Fibroblast of skin of scalp (primary cell): Measurements from ENCODE around the gene THRSP.

ENCODE experiments used
- DNase-seq: peaks from one replicate; pipeline ENCODE4 v3.0.0-alpha.2; 2013

Gene THRSP

DNA sequence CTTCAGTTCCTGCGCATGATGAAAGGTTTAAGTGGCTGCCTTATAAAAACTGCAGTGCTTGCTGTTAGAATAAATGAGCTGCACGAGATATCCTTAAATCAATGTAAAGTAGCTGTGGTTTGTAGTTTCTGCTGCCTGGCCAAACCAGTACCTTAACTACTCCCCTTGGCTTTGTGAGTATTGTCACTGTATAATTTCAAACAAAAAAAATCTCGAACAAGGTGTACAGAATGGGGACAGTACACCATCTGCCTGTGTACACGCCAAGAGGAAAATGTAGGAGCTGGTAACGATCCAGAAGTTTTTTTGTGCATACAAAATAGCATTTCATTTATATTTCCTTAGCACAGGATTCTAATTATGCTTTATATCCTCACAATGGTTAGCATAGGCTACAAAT, 36.6 kb downstream of the THRSP start:
- DNase-seq: no peak

DNA sequence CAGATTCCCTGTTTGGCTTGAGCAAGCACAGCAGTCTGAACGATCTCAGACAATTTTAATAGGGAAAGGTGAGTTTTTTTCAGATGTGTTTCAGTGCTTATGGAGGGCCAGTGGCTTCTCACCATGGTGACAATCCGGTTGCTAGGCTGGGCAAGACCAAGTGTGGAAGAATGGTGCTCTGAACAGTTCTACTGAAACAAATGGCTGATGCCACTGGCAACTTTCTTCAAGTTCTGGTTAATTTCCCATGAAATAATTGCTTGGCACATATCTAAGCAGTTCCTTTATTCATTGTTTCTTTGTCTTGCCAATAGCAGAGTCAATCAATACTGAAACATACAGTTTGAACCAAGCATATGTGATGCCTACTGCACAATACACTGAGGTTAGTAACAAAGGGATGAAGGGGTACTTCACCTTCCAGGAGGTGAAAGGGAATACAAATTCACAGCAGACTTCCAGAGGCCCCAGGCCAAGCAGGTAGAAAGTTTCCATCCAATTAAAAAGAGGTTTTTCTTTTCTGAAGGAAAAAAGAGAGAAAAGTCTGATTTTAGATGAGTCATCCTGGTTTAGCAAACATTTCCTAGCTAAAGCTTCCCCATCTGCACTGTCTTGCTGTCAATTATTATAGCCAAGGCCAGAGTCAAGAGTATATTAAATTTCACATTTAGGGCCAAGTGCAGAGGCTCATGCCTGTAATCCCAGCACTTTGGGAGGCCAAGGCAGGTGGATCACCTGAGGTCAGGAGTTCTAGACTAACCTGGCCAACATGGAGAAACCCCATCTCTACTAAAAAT, 37.2 kb downstream of the THRSP start:
- DNase-seq: no peak

DNA sequence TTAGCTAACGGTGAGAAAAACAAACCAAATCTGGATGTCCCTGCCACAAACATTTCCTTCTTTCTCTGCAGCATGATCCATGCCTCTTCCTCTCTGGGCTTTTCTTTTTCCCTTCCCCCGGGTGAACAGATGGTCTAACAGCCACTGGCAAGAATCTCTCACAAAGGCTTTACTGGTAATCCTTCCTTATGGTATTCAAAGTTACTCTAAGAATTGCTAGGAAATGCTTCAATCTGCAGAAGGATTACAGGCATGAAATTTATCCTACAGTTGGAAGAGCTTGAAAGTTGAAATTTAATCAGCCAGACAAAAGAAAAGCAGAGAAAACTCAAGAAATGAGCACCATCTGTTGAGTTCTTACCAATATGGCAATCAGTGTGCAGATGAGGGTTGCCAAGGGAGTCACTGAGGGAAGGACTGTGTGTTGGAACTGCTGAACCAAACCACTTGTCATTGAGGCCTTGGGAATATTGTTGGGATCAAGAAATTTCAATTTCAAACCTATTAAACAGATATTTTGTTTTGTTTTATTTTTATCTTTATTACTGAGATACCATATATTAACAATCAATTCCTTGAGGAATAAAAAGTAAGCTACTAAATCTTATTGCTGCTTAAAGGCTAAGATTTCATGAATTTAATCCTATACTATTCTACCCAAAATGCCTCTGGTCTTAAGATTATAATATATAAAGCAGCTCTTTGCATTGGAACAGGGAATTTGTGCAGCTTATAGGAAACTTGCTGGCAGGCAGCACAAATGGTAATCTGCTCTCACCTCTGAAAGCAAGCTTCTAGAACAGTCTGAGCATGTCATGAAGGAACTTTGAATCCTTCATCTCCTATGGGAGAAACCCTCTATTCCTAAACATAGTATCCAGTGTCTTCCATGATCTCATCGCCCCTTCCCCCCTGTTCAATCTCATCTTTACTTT, 45.7 kb downstream of the THRSP start:
- DNase-seq: no peak

DNA sequence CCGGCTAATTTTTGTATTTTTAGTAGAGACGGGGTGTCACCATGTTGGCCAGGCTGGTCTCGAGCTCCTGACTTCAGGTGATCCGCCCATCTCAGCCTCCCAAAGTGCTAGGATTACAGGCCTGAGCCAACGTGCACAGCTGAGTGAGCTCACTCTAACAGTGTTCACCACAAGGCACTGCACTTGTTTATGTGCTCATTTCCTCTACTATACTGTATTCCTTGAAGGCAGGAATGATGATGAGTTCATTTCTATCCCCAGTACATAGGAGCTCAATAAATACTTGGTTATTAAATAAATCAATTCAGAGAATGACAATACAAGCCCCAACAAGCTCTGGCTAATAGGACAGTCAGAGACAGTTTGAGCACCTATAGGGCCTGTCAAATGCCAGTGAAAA, 46.7 kb downstream of the THRSP start:
- no peak for DNase-seq

DNA sequence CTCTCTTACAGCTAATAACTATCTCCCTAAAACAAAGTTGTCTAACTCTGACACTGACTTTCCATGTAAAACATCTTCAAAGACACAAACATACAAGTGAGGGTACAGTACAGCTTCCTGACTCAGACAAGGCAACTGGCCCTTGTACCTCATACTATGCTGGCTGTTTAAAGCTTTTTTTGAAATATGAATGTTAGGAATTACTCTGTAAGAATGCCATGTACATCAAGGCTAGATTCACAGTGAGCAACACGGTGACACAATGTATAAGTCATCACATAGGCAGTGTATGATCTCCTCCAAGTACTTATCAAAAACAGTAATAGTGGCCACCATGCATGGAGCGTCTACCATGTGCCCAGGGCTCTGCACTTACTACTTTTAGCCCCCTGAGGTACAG, 47.2 kb downstream of the THRSP start:
- peak; percentile 2 for DNase-seq

DNA sequence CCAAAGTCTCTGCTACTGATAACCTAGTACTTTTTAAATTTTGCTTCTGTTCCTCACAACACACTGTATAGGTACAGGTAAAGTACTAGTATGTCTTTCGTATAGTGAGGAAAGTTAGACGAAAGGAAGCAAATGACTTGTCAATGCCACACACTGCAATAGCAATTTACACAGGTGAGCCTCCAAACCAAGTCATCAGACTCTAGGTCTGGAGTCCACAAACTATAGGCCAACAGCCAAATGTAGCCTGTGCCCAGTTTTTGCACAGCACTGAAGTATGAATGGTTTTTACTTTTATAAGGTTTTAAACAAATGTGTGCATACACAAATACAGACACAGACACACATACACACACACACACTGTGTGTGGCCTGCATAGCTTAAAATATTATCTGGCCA, 47.6 kb downstream of the THRSP start:
- no peak for DNase-seq

DNA sequence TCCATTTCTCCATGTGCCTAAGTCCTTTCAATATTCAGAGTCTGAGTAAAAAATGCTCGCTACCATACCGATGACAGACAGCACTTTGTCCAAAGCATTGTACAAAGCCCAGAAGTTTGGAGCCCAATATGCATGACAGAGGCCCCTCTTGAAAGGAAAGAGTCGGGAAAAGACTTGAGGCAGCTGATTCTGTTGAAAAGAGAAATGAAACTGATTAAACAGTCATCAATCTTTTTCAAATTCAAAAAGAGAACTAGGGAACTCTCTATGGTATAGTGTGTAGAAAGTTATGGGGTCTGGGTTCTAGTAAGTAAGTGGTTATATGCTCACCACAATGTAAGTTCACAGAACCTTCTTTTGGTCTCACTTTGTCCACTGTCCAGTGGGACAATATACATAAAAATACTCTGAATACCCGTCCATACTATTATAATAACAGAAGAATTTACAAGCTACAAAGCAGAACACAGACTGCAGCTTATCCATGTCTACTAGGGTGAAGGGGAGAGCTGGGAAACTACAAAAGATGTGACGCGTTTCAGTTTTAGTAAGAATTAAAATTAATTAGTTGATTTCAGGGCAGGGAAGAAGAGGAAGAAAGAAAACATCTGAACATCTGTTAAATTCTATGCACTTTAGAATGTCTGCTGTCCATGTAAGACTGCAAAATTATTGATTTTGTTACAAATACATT, 49.1 kb downstream of the THRSP start:
- DNase-seq: no peak
